Measurements from ENCODE around the gene KRT74.

The KRT74 gene

DNA sequence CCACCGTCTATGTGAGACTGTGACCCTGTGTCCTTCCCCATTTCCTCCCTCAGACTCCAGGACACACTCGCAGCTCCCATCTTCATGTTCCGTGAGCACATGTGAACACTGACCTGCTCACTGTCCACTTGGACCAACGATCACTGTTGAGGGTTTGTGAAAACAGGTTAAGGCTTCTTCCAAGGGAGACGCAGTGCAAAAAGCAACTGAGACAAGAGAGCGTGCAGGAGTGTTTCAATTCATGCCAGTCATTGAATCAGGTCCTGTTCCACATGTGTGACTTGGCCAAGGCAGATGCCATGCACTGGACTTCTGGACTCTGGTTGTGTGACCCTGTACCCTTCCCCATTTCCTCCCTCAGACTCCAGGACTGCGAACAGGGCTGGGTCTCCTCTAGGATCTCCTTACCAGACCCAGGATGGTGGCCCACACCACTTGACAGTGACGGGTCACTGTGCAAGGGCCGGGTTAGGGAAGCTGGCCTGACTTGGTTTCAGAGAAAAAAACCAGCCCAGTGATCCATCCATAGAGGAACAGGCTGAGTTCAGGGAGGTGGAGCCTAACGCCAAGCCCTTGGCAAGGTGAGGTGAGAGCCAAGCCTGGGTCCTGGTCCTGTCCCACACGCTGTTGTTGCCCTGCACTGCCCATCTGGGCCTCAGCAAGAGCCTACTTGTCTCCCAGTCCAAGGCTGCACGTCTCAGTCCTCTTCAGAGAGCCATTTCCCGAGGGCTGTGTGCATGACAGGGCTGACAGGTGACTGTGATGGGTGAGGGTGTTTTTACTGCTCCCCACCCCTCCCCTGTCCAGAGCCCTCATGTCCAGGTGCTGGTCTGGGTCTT lies 47.8 kb downstream of the KRT74 start:
- no peak for ATAC-seq (replicated peaks)
- Mint-ChIP-seq H3K4me3 (peak overlapping the region; percentile 53), H3K9me3 (no peaks in the 10 kb centered on the region), H3K27me3 (peaks cover 12 to 25% of the 10 kb centered on the region in 2 donors), H3K4me1 (ENCODE audit: low read depth in 2 of 2) (peaks cover 19 to 21% of the 10 kb centered on the region in 2 donors), H3K36me3 (ENCODE audit: insufficient read depth) (no peaks in the 10 kb centered on the region), H3K27ac (peak overlapping the region; percentile 54 to 83)
- DNase-seq: no peak

- H3K36me3 Mint-ChIP-seq (ENCODE audit: insufficient read depth): no peaks in the 10 kb centered on the region
- no peak overlapping the region for H3K27ac Mint-ChIP-seq
- no peak overlapping the region for H3K4me3 Mint-ChIP-seq
- DNase-seq (no peak), ATAC-seq (replicated peaks) (no peak)
- H3K27me3 Mint-ChIP-seq: peaks cover 12 to 25% of the 10 kb centered on the region in 2 donors
- no peaks in the 10 kb centered on the region for H3K9me3 Mint-ChIP-seq
- H3K4me1 Mint-ChIP-seq (ENCODE audit: low read depth in 2 of 2): peaks cover 17 to 18% of the 10 kb centered on the region in 2 donors
Measured at GRCh38 chr12:52524898-52525591, 48.6 kb downstream of the KRT74 start.

DNA sequence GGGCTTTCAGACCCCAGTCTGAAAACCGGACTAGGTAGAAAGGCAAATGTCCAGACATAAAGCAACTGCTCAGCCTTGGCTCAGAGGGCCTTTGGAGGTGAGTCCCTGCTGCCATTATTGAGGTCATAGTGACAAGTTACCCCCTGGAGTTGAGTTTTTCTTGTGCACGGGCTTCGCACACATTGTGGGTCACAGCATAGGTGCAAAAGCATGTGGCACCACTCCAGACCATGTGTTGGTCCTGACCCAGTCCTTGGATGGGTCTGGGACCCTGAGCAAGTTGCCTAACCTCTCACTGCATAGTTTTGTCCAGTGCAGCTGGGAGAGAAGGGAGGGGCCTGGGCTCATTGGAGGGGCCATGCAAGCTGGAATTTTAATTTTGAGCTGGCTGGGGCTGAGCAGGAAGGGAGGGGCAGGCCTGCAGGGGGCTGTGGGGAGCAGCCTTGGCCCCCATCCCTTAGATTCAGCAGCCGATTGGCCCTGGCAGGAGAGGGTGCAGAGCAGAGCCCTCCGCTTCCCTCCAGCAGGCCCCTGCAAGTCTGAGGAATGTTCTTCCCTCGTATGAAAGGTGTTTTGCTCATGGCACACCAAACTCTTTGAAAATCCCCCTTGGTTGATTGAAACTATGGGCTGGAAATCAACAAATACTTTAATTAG lies 49.3 kb downstream of the KRT74 start:
- Mint-ChIP-seq H3K4me3 (no peak overlapping the region), H3K36me3 (ENCODE audit: insufficient read depth) (no peaks in the 10 kb centered on the region), H3K27ac (no peak overlapping the region), H3K4me1 (ENCODE audit: low read depth in 2 of 2) (peaks cover 15 to 18% of the 10 kb centered on the region in 2 donors), H3K9me3 (no peaks in the 10 kb centered on the region), H3K27me3 (peaks cover 12 to 25% of the 10 kb centered on the region in 2 donors)
- ATAC-seq (replicated peaks) (no peak), DNase-seq (no peak)

- no peak for DNase-seq
- no peak for ATAC-seq (replicated peaks)
- H3K4me1 Mint-ChIP-seq (ENCODE audit: low read depth in 2 of 2): peaks cover 15 to 18% of the 10 kb centered on the region in 2 donors
- no peaks in the 10 kb centered on the region for H3K36me3 Mint-ChIP-seq (ENCODE audit: insufficient read depth)
- no peaks in the 10 kb centered on the region for H3K9me3 Mint-ChIP-seq
- H3K27me3 Mint-ChIP-seq: peaks cover 12 to 25% of the 10 kb centered on the region in 2 donors
- H3K27ac Mint-ChIP-seq: no peak overlapping the region
- H3K4me3 Mint-ChIP-seq: no peak overlapping the region
Measured at GRCh38 chr12:52523824-52524223, 49.8 kb downstream of the KRT74 start.

GRCh38 chr12:52522346-52523011 lies 51.2 kb downstream of the KRT74 start:
- H3K27me3 Mint-ChIP-seq: peaks cover 12 to 25% of the 10 kb centered on the region in 2 donors
- no peak for DNase-seq
- no peak overlapping the region for H3K4me3 Mint-ChIP-seq
- H3K27ac Mint-ChIP-seq: no peak overlapping the region
- H3K9me3 Mint-ChIP-seq: no peaks in the 10 kb centered on the region
- no peak for ATAC-seq (replicated peaks)
- peaks cover 13 to 18% of the 10 kb centered on the region in 2 donors for H3K4me1 Mint-ChIP-seq (ENCODE audit: low read depth in 2 of 2)
- no peaks in the 10 kb centered on the region for H3K36me3 Mint-ChIP-seq (ENCODE audit: insufficient read depth)

DNA sequence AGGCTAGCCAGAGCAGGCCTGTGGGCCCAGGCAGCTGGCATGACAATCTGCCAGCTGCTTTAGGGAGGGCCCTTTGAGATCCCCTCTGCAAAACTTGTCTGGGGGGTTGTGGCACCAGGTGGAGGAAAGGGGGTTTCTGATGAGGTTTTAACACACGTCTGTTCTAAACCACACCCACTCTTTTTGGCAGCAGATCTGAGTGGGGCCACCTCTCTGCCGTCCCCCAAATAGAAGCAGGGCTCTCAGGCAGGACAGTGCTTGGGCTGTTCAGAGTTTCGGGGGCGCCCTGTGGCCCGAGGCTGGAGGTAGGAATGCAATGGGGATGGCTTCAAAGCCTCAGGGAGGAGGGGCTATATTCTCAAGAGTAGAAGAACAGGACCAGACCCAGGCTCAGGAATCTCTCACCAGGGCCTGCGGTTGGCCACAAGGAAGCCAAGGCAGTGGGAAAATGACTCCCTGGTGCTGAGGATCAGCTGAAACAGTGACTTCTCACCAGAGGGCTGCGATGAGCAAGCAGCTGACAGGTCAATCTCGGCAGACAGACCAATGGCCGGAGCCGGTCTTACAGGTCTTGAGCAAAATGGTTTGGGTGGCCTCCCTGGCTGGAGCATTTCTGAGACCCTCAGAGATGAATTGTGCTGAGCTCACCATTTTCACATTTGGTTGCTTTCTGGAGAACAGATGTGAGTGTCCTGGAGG lies 51.9 kb downstream of the KRT74 start:
- no peaks in the 10 kb centered on the region for H3K9me3 Mint-ChIP-seq
- ATAC-seq (replicated peaks): peak; percentile 36
- peaks cover 9 to 13% of the 10 kb centered on the region in 2 donors for H3K4me1 Mint-ChIP-seq (ENCODE audit: low read depth in 2 of 2)
- peaks cover 12 to 25% of the 10 kb centered on the region in 2 donors for H3K27me3 Mint-ChIP-seq
- peak overlapping the region in 1 of 2 donors; percentile 20 for H3K27ac Mint-ChIP-seq
- H3K36me3 Mint-ChIP-seq (ENCODE audit: insufficient read depth): no peaks in the 10 kb centered on the region
- no peak overlapping the region for H3K4me3 Mint-ChIP-seq
- no peak for DNase-seq

- no peak for DNase-seq
Measured at GRCh38 chr12:52521175-52521567, 52.5 kb downstream of the KRT74 start.

DNA sequence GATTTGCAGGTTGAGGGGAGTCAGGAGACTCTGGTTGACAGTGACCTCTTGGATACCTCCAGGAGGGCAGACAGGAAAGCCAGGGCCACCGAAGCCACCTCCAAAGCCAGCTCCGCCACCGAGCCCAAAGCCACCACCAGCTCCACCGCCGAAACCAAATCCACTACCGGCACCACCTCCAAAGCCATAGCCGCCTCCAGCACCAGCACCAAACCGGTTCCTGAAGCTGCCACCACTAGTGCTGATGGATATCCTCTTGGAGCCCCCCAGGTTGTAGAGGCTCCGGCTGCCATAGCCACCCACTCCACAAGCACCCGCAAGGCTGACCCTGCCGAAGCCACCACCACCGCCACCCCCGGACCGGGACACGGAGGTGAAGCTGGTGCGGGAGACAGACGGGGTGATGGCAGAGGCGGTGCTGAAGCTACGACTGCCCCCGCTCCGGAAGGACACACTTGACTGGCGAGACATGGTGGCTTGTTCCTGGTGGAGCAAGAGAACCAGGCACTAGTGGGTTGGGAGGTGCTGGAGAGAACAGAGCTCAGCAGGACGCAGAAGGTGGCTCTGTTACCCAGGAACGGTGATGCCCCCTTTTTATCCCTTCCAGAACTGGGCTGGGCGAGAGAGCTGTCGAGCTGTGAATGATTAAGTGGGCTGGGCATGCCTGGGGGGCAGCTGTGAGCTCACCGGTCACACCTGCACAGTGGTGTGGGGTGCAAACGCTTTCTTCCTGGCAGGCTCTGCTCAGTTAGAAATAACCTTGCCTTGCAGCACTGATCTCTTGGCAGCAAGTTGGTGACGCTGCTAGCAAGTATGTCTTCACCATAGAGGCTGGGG lies 53.6 kb downstream of the KRT74 start, which contains the start of gene KRT5:
Gene KRT5, minus strand, starts transcription at position 569 of the 837 bp plus-strand sequence. Its CDS starts 98 bp downstream, at position 471.
- Mint-ChIP-seq H3K27me3 (peaks cover 12 to 38% of the 10 kb centered on the region in 2 donors), H3K36me3 (ENCODE audit: insufficient read depth) (no peaks in the 10 kb centered on the region), H3K4me1 (ENCODE audit: low read depth in 2 of 2) (peaks cover 2 to 8% of the 10 kb centered on the region in 2 donors), H3K9me3 (no peaks in the 10 kb centered on the region), H3K27ac (no peak within 1 kb of the TSS), H3K4me3 (no peak within 1 kb of the TSS)
- ATAC-seq (replicated peaks): no peak
- no peak for DNase-seq

More at GRCh38 chr12:52521175-52521567, 52.5 kb downstream of the KRT74 start:
- peaks cover 12 to 27% of the 10 kb centered on the region in 2 donors for H3K27me3 Mint-ChIP-seq
- no peaks in the 10 kb centered on the region for H3K36me3 Mint-ChIP-seq (ENCODE audit: insufficient read depth)
- ATAC-seq (replicated peaks): no peak
- H3K4me3 Mint-ChIP-seq: no peak overlapping the region
- H3K27ac Mint-ChIP-seq: peak overlapping the region in 1 of 2 donors; percentile 20
- peaks cover 4 to 8% of the 10 kb centered on the region in 2 donors for H3K4me1 Mint-ChIP-seq (ENCODE audit: low read depth in 2 of 2)
- H3K9me3 Mint-ChIP-seq: no peaks in the 10 kb centered on the region

GRCh38 chr12:52519387-52519703 lies 54.3 kb downstream of the KRT74 start:
- Mint-ChIP-seq H3K9me3 (no peaks in the 10 kb centered on the region), H3K27me3 (peaks cover 12 to 45% of the 10 kb centered on the region in 2 donors), H3K36me3 (ENCODE audit: insufficient read depth) (no peaks in the 10 kb centered on the region), H3K4me3 (no peak overlapping the region), H3K4me1 (ENCODE audit: low read depth in 2 of 2) (peaks cover 2 to 8% of the 10 kb centered on the region in 2 donors), H3K27ac (no peak overlapping the region)
- DNase-seq (no peak), ATAC-seq (replicated peaks) (no peak)

- Mint-ChIP-seq H3K27ac (peak overlapping the region in 1 of 2 donors; percentile 22), H3K27me3 (peaks cover 12 to 48% of the 10 kb centered on the region in 2 donors), H3K4me1 (ENCODE audit: low read depth in 2 of 2) (peaks cover 2 to 8% of the 10 kb centered on the region in 2 donors), H3K4me3 (no peak overlapping the region), H3K36me3 (ENCODE audit: insufficient read depth) (no peaks in the 10 kb centered on the region), H3K9me3 (no peaks in the 10 kb centered on the region)
- no peak for DNase-seq
- no peak for ATAC-seq (replicated peaks)
Measured at GRCh38 chr12:52518574-52519386, 54.9 kb downstream of the KRT74 start.

DNA sequence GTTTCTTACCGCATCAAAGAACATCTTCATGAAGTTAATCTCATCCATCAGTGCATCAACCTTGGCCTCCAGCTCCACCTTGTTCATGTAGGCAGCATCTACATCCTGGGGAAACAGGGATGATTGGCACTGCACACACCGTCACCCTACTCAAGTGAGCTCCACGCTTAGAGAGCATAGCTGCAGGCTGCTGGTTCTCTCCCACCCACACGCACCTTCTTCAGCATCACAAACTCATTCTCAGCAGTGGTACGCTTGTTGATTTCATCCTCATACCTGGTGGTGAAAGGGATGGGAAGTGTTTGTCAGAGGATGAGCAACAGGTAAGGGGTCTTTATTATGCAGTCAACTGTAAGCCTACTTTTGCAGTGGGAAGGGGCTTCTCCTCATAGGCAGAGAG lies 55.8 kb downstream of the KRT74 start:
- ATAC-seq (replicated peaks): no peak
- no peak for DNase-seq
- Mint-ChIP-seq H3K4me1 (ENCODE audit: low read depth in 2 of 2) (peaks cover 2 to 8% of the 10 kb centered on the region in 2 donors), H3K9me3 (no peaks in the 10 kb centered on the region), H3K27me3 (peaks cover 12 to 44% of the 10 kb centered on the region in 2 donors), H3K36me3 (ENCODE audit: insufficient read depth) (no peaks in the 10 kb centered on the region), H3K4me3 (no peak overlapping the region), H3K27ac (no peak overlapping the region)

Measured in effector memory CD8-positive, alpha-beta T cell (primary cell).